SK-N-MC (cell line): ENCODE data around the gene TPO.

Experiments
- DNase-seq: peaks from one replicate; pipeline ENCODE4 v3.0.0-alpha.2; 2011; ENCODE audit warnings: low read depth, low spot score
- H3K27ac ChIP-seq: fragments of 200-600 bp; sonication (generic); 2 replicates; pipeline ENCODE4 v1.5.1; 2016; ENCODE audit warnings: mixed run types
- H3K36me3 ChIP-seq: fragments of 200-600 bp; sonication (generic); 2 replicates; pipeline ENCODE4 v1.6.1; 2017; ENCODE audit warnings: antibody characterized with exemption, low read length, mixed read lengths; ENCODE audit not compliant: insufficient read depth
- H3K4me3 ChIP-seq: fragments of 200-600 bp; sonication (generic); 2 replicates; pipeline ENCODE4 v1.5.1; 2016
- H3K9ac ChIP-seq: fragments of 200-600 bp; sonication (generic); 2 replicates; pipeline ENCODE4 v1.8.0; 2017; ENCODE audit warnings: mixed run types, mixed read lengths; ENCODE audit not compliant: insufficient read length
- H3K9me3 ChIP-seq: fragments of 200-600 bp; sonication (generic); 2 replicates; pipeline ENCODE4 v1.6.1; 2017; ENCODE audit warnings: low read depth, mild to moderate bottlenecking, antibody characterized with exemption, low read length, moderate library complexity, mixed read lengths
- EZH2 ChIP-seq: fragments of 200-600 bp; sonication (generic); IDR thresholded peaks from one replicate; pipeline ENCODE4 v1.6.1; 2017; ENCODE audit warnings: antibody characterized with exemption
- FOXP2 ChIP-seq: optimal IDR thresholded peaks from 2 replicates; pipeline ENCODE3; 2011; ENCODE audit warnings: mild to moderate bottlenecking, moderate library complexity; ENCODE audit not compliant: insufficient read depth; ENCODE audit errors: extremely low read length, control extremely low read depth
- POLR2AphosphoS5 ChIP-seq: IDR thresholded peaks from 2 replicates; pipeline ENCODE4 v1.6.1; 2012; ENCODE audit warnings: mild to moderate bottlenecking, low read depth, low read length, borderline replicate concordance

TPO gene

GRCh38 chr2:1550658-1551316 is 137.5 kb downstream of the TPO start:
- no peak overlapping the region for H3K9ac ChIP-seq
- no peaks in the 10 kb centered on the region for H3K36me3 ChIP-seq
- H3K4me3 ChIP-seq, result peak overlapping the region; percentile 32; the same call in 1 of the 2 replicates
- no peaks in the 10 kb centered on the region for H3K9me3 ChIP-seq
- no peak overlapping the region for H3K27ac ChIP-seq
- no peak for DNase-seq
- TF ChIP-seq FOXP2 (no peak), EZH2 (no peak), POLR2AphosphoS5 (no peak)

GRCh38 chr2:1551905-1552304 is 138.6 kb downstream of the TPO start:
- Histone ChIP-seq H3K27ac (no peak overlapping the region), H3K9me3 (no peaks in the 10 kb centered on the region), H3K36me3 (no peaks in the 10 kb centered on the region), H3K9ac (no peak overlapping the region), H3K4me3 (no peak overlapping the region)
- TF ChIP-seq FOXP2, result no peak
- no peak for TF ChIP-seq EZH2
- no peak for TF ChIP-seq POLR2AphosphoS5
- no peak for DNase-seq

- H3K27ac ChIP-seq, result no peak overlapping the region
- H3K9ac ChIP-seq, result no peak overlapping the region
- H3K9me3 ChIP-seq, result no peaks in the 10 kb centered on the region
- H3K4me3 ChIP-seq, result no peak overlapping the region
- TF ChIP-seq EZH2 (no peak), POLR2AphosphoS5 (no peak), FOXP2 (no peak)
- no peaks in the 10 kb centered on the region for H3K36me3 ChIP-seq
- no peak for DNase-seq
Observed at GRCh38 chr2:1552611-1553010, 139.3 kb downstream of the TPO start.

- no peak for TF ChIP-seq FOXP2
- TF ChIP-seq POLR2AphosphoS5, result no peak
- TF ChIP-seq EZH2, result no peak
- Histone ChIP-seq H3K9ac (no peak overlapping the region), H3K9me3 (no peaks in the 10 kb centered on the region), H3K36me3 (no peaks in the 10 kb centered on the region), H3K27ac (no peak overlapping the region), H3K4me3 (no peak overlapping the region)
- DNase-seq, result no peak
Observed at GRCh38 chr2:1553671-1554295, 140.5 kb downstream of the TPO start.

- DNase-seq, result no peak
- TF ChIP-seq FOXP2 (no peak), EZH2 (no peak), POLR2AphosphoS5 (no peak)
- no peak overlapping the region for H3K27ac ChIP-seq
Observed at GRCh38 chr2:1556286-1556685, 143.0 kb downstream of the TPO start.

GRCh38 chr2:1556776-1557466 is 143.7 kb downstream of the TPO start:
- Histone ChIP-seq H3K9me3 (no peaks in the 10 kb centered on the region), H3K4me3 (no peak overlapping the region), H3K36me3 (no peaks in the 10 kb centered on the region), H3K9ac (no peak overlapping the region), H3K27ac (no peak overlapping the region)
- TF ChIP-seq FOXP2 (no peak), POLR2AphosphoS5 (no peak), EZH2 (no peak)
- DNase-seq, result no peak

More at GRCh38 chr2:1556286-1556685, 143.0 kb downstream of the TPO start:
- H3K9me3 ChIP-seq, result no peaks in the 10 kb centered on the region
- H3K4me3 ChIP-seq, result no peak overlapping the region
- H3K36me3 ChIP-seq, result no peaks in the 10 kb centered on the region
- no peak overlapping the region for H3K9ac ChIP-seq

GRCh38 chr2:1557467-1557820 is 144.2 kb downstream of the TPO start:
- DNase-seq, result no peak
- Histone ChIP-seq H3K36me3 (no peaks in the 10 kb centered on the region), H3K9me3 (no peaks in the 10 kb centered on the region), H3K9ac (no peak overlapping the region), H3K27ac (no peak overlapping the region), H3K4me3 (no peak overlapping the region)
- TF ChIP-seq EZH2 (no peak), POLR2AphosphoS5 (no peak), FOXP2 (no peak)

- no peak for TF ChIP-seq FOXP2
- TF ChIP-seq EZH2, result no peak
- TF ChIP-seq POLR2AphosphoS5, result no peak
- H3K36me3 ChIP-seq, result no peaks in the 10 kb centered on the region
- no peaks in the 10 kb centered on the region for H3K9me3 ChIP-seq
- no peak overlapping the region for H3K27ac ChIP-seq
- H3K9ac ChIP-seq, result no peak overlapping the region
- no peak for DNase-seq
- no peak overlapping the region for H3K4me3 ChIP-seq
Observed at GRCh38 chr2:1559589-1560175, 146.4 kb downstream of the TPO start.
